ENCODE measurements around the gene MPP3.

Gene MPP3

GRCh38 chr17:43754947-43755346, 78.0 kb downstream of the MPP3 start:
- Histone ChIP-seq H3K79me2 (ENCODE audit: insufficient read depth, low read length) (no peaks in the 10 kb centered on the region), H3K9me2 (replicated peaks; ENCODE audit: insufficient read depth, low read length) (no peaks in the 10 kb centered on the region), H3K27me3 (ENCODE audit: low read length) (no peaks in the 10 kb centered on the region), H3K9me3 (ENCODE audit: insufficient read depth, low read length) (no peaks in the 10 kb centered on the region), H3K4me3 (ENCODE audit: insufficient read depth, low read length, poor library complexity, severe bottlenecking) (no peak overlapping the region), H3F3A (ENCODE audit: insufficient read depth) (no peaks in the 10 kb centered on the region), H3K36me3 (ENCODE audit: low read length) (no peaks in the 10 kb centered on the region), H3K27ac (ENCODE audit: low read depth, low read length) (no peak overlapping the region), H4K20me1 (ENCODE audit: low read depth, low read length) (no peaks in the 10 kb centered on the region), H3K4me2 (ENCODE audit: low read depth, low read length, poor library complexity, severe bottlenecking) (no peak overlapping the region), H2AFZ (ENCODE audit: low read depth, low read length, severe bottlenecking) (no peak overlapping the region), H3K9ac (ENCODE audit: low read length) (no peak overlapping the region)
- TF ChIP-seq EZH2phosphoT487 (conservative IDR thresholded peaks at IDR 0.05; ENCODE audit: low read length), result no peak
- TF ChIP-seq CTCF (IDR thresholded peaks at IDR 0.05; ENCODE audit: insufficient read depth, low read length, poor library complexity, severe bottlenecking), result no peak

- Histone ChIP-seq H3K36me3 (ENCODE audit: low read length) (no peaks in the 10 kb centered on the region), H3K27me3 (ENCODE audit: low read length) (no peaks in the 10 kb centered on the region), H3K4me2 (ENCODE audit: low read depth, low read length, poor library complexity, severe bottlenecking) (no peak overlapping the region), H3K27ac (ENCODE audit: low read depth, low read length) (no peak overlapping the region), H3K9me3 (ENCODE audit: insufficient read depth, low read length) (no peaks in the 10 kb centered on the region), H3K79me2 (ENCODE audit: insufficient read depth, low read length) (no peaks in the 10 kb centered on the region), H3K9ac (ENCODE audit: low read length) (no peak overlapping the region), H3F3A (ENCODE audit: insufficient read depth) (no peaks in the 10 kb centered on the region), H3K9me2 (replicated peaks; ENCODE audit: insufficient read depth, low read length) (no peaks in the 10 kb centered on the region), H2AFZ (ENCODE audit: low read depth, low read length, severe bottlenecking) (no peak overlapping the region), H3K4me3 (ENCODE audit: insufficient read depth, low read length, poor library complexity, severe bottlenecking) (no peak overlapping the region), H4K20me1 (ENCODE audit: low read depth, low read length) (no peaks in the 10 kb centered on the region)
- TF ChIP-seq EZH2phosphoT487 (conservative IDR thresholded peaks at IDR 0.05; ENCODE audit: low read length), result no peak
- no peak for TF ChIP-seq CTCF (IDR thresholded peaks at IDR 0.05; ENCODE audit: insufficient read depth, low read length, poor library complexity, severe bottlenecking)
Measured at GRCh38 chr17:43753493-43754129, 79.3 kb downstream of the MPP3 start.

All from SU-DHL-6 (cell line).